Measurements from ENCODE around the gene SORCS1. TPM values are rescaled to one million over a fixed set of nuclear protein-coding genes. Genes with fewer than 3 reads are reported as not detected.

The SORCS1 gene
- total and polyA plus RNA-seq, 2 of the 13 experiments (the other 11 are each of a cell fraction or from before 2014, with no cell fraction given): not detected

DNA sequence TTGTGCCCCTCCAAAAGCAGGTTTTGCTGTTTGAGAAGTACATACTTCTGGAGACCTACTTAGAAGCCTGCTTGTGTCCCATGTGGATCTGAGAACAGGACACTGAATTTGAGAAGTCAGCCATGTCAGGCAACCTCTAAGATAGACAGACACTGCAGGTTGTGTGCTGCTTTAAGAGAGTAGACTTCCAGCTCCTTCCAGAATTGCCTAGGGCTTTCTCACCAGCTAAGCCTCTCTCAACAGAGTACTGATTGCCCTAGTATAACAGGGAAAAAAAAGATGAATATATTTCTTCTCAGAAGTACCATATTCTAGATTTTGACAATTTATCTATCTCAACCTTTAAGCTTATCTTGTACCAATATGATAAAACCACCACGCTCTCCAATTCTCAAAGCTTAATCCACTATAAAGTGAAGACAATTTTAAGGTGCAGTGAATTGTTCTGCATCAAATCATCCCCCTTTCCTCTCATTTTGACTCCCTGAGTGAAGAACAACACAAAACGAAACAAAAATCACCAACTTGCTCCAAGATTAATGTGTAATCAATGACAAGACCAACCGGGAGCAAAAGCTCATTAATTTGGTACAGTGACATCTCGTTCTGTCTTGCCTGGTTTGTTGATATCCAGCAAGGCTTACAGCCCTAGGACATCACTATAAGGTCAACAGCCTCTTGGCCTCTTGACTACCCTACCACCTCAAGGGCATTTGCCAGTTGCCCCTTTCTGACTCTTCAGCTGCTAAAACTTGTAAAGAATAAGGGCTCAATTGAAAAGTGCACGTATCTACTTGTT, 214.6 kb downstream of the SORCS1 start:
- Histone ChIP-seq H3K9ac (ENCODE audit: insufficient read depth, low read depth, low read length) (no peak overlapping the region), H4K20me1 (ENCODE audit: insufficient read depth, low read length) (no peaks in the 10 kb centered on the region), H3K4me1 (ENCODE audit: insufficient read depth, low read length) (no peaks in the 10 kb centered on the region), H2AFZ (ENCODE audit: low read length) (no peak overlapping the region), H3K27me3 (ENCODE audit: control insufficient read depth in 1 of 2, insufficient read depth in 2 of 2, low read length in 2 of 2) (no peaks in the 10 kb centered on the region), H3K27ac (ENCODE audit: extremely low read length, insufficient read depth, low read length) (no peak overlapping the region), H3K4me3 (replicated peaks in 1 of 3; ENCODE audit: insufficient read depth in 1 of 3, low read depth in 2 of 3, low read length in 3 of 3) (no peak overlapping the region), H3K36me3 (replicated peaks in 1 of 2; ENCODE audit: control insufficient read depth in 1 of 2, insufficient read depth in 2 of 2, low read length in 2 of 2) (no peaks in the 10 kb centered on the region), H3K79me2 (ENCODE audit: insufficient read depth, low read length) (no peaks in the 10 kb centered on the region), H3K4me2 (ENCODE audit: low read depth, low read length) (no peak overlapping the region), H3K9me3 (ENCODE audit: low read length) (peaks cover 46% of the 10 kb centered on the region)
- POLR2A ChIA-PET: no interaction called here
- in situ Hi-C loops (cut with HindIII; ENCODE audit: extremely low pct_ligation_motif_present, low pct_unique_long_range_greater_than_20kb) (no loop called here), intact Hi-C loops (cut with micrococcal nuclease; ENCODE audit: unreplicated experiment) (no loop called here)
- TF ChIP-seq ARNTL (CRISPR knock-in tag; IDR thresholded peaks at IDR 0.05) (no peak), ZNF749 (CRISPR knock-in tag; IDR thresholded peaks at IDR 0.05; ENCODE audit: borderline replicate concordance) (no peak), ZZZ3 (CRISPR knock-in tag; IDR thresholded peaks at IDR 0.05; ENCODE audit: borderline replicate concordance) (no peak), CBX2 (IDR thresholded peaks at IDR 0.05; ENCODE audit: low read depth, low read length) (no peak), CBX2 (CRISPR knock-in tag; IDR thresholded peaks at IDR 0.05; ENCODE audit: low read depth) (no peak), SMARCC2 (IDR thresholded peaks at IDR 0.05) (no peak), CREM (IDR thresholded peaks at IDR 0.05) (no peak), CREM (CRISPR knock-in tag; IDR thresholded peaks at IDR 0.05) (no peak), REPIN1 (CRISPR knock-in tag; IDR thresholded peaks at IDR 0.05; ENCODE audit: borderline replicate concordance, low read depth) (no peak), RCOR2 (CRISPR knock-in tag; IDR thresholded peaks at IDR 0.05) (no peak), NPAS2 (CRISPR knock-in tag; IDR thresholded peaks at IDR 0.05; ENCODE audit: borderline replicate concordance) (no peak)
- TF ChIP-seq, protein P1, sequence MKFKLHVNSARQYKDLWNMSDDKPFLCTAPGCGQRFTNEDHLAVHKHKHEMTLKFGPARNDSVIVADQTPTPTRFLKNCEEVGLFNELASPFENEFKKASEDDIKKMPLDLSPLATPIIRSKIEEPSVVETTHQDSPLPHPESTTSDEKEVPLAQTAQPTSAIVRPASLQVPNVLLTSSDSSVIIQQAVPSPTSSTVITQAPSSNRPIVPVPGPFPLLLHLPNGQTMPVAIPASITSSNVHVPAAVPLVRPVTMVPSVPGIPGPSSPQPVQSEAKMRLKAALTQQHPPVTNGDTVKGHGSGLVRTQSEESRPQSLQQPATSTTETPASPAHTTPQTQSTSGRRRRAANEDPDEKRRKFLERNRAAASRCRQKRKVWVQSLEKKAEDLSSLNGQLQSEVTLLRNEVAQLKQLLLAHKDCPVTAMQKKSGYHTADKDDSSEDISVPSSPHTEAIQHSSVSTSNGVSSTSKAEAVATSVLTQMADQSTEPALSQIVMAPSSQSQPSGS (CRISPR knock-in tag; IDR thresholded peaks at IDR 0.05): no peak
- TF ChIP-seq, protein P2, sequence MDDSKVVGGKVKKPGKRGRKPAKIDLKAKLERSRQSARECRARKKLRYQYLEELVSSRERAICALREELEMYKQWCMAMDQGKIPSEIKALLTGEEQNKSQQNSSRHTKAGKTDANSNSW (CRISPR knock-in tag; IDR thresholded peaks at IDR 0.05; ENCODE audit: borderline replicate concordance): no peak
- TF ChIP-seq, protein P3, sequence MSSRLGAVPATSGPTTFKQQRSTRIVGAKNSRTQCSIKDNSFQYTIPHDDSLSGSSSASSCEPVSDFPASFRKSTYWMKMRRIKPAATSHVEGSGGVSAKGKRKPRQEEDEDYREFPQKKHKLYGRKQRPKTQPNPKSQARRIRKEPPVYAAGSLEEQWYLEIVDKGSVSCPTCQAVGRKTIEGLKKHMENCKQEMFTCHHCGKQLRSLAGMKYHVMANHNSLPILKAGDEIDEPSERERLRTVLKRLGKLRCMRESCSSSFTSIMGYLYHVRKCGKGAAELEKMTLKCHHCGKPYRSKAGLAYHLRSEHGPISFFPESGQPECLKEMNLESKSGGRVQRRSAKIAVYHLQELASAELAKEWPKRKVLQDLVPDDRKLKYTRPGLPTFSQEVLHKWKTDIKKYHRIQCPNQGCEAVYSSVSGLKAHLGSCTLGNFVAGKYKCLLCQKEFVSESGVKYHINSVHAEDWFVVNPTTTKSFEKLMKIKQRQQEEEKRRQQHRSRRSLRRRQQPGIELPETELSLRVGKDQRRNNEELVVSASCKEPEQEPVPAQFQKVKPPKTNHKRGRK (CRISPR knock-in tag; IDR thresholded peaks at IDR 0.05): no peak
- no TSS peak for BruUV-seq (replicated peaks)
- DNase-seq (ENCODE audit: low spot score) (no peak), FAIRE-seq (no peak), ATAC-seq (no peak)
- WGBS (ENCODE audit: low lambda C conversion rate): 19% methylated on average over 5 of the region's 5 CpGs
- CTCF ChIA-PET (ENCODE audit: low intra/inter-chr PET ratio, low total read pairs): no interaction called here

Measured in HepG2 (cell line).